ENCODE measurements around the gene NAP1L4. TPM values are rescaled to one million over a fixed set of nuclear protein-coding genes. Genes with fewer than 3 reads are reported as not detected.
A peak's percentile ranks its signal among the peaks of the same experiment; 100 is the strongest.

NAP1L4 gene
- total RNA-seq, 1 experiment from 2014 or later, result 140 TPM

- peak overlapping the region; percentile 81 for H3K27ac Mint-ChIP-seq (ENCODE audit: unreplicated experiment)
- H3K9me3 Mint-ChIP-seq (ENCODE audit: low read depth, unreplicated experiment), result no peaks in the 10 kb centered on the region
- no TSS peak for BruUV-seq (replicated peaks)
Measured at GRCh38 chr11:2912498-2912897, 79.6 kb downstream of the NAP1L4 start.

GRCh38 chr11:2911785-2912391, 80.2 kb downstream of the NAP1L4 start:
- BruUV-seq (replicated peaks), result no TSS peak
- Mint-ChIP-seq H3K9me3 (ENCODE audit: low read depth, unreplicated experiment) (no peaks in the 10 kb centered on the region), H3K36me3 (ENCODE audit: insufficient read depth, unreplicated experiment) (peaks cover 32% of the 10 kb centered on the region), H3K27me3 (ENCODE audit: unreplicated experiment) (no peaks in the 10 kb centered on the region), H3K4me3 (ENCODE audit: low read depth, unreplicated experiment) (peak overlapping the region; percentile 56), H3K4me1 (ENCODE audit: low read depth, unreplicated experiment) (peaks cover 44% of the 10 kb centered on the region), H3K27ac (ENCODE audit: unreplicated experiment) (peak overlapping the region; percentile 81)
- TF ChIP-seq CTCF (IDR thresholded peaks at IDR 0.05; ENCODE audit: unreplicated experiment), result no peak
- intact Hi-C loops (cut with micrococcal nuclease; ENCODE audit: unreplicated experiment), result loop anchor here (2.0 kb wide), 1 partner anchor 15 kb away; no protein-coding TSS in a partner anchor
- CTCF ChIA-PET, result interaction anchor here (0.6 to 2.9 kb wide), 6 partner anchors 9 to 275 kb away, joined by 3 to 12 read pairs (median 6); partner anchors contain the start of gene PHLDA2
- peak; percentile 54 for DNase-seq

More at GRCh38 chr11:2912498-2912897, 79.6 kb downstream of the NAP1L4 start:
- no peak for TF ChIP-seq CTCF (IDR thresholded peaks at IDR 0.05; ENCODE audit: unreplicated experiment)
- DNase-seq, result peak; percentile 98
- H3K36me3 Mint-ChIP-seq (ENCODE audit: insufficient read depth, unreplicated experiment), result peaks cover 32% of the 10 kb centered on the region
- intact Hi-C loops (cut with micrococcal nuclease; ENCODE audit: unreplicated experiment), result loop anchor here (2.0 kb wide), 1 partner anchor 14 kb away; no protein-coding TSS in a partner anchor
- no peaks in the 10 kb centered on the region for H3K27me3 Mint-ChIP-seq (ENCODE audit: unreplicated experiment)
- H3K4me3 Mint-ChIP-seq (ENCODE audit: low read depth, unreplicated experiment), result peak overlapping the region; percentile 56
- CTCF ChIA-PET, result interaction anchor here (0.6 to 2.9 kb wide), 6 partner anchors 10 to 37 kb away, joined by 3 to 12 read pairs (median 5); partner anchors contain the start of gene PHLDA2
- H3K4me1 Mint-ChIP-seq (ENCODE audit: low read depth, unreplicated experiment), result peaks cover 44% of the 10 kb centered on the region

- H3K4me3 Mint-ChIP-seq (ENCODE audit: low read depth, unreplicated experiment), result peak overlapping the region; percentile 56
- H3K9me3 Mint-ChIP-seq (ENCODE audit: low read depth, unreplicated experiment), result no peaks in the 10 kb centered on the region
- intact Hi-C loops (cut with micrococcal nuclease; ENCODE audit: unreplicated experiment), result no loop called here
- H3K27ac Mint-ChIP-seq (ENCODE audit: unreplicated experiment), result peak overlapping the region; percentile 81
- DNase-seq, result no peak
- no peaks in the 10 kb centered on the region for H3K27me3 Mint-ChIP-seq (ENCODE audit: unreplicated experiment)
- H3K4me1 Mint-ChIP-seq (ENCODE audit: low read depth, unreplicated experiment), result peaks cover 44% of the 10 kb centered on the region
- no TSS peak for BruUV-seq (replicated peaks)
- CTCF ChIA-PET, result interaction anchor here (1.8 to 2.9 kb wide), 3 partner anchors 8 to 19 kb away, joined by 7 to 12 read pairs (median 11); partner anchors contain the start of gene PHLDA2
- no peak for TF ChIP-seq CTCF (IDR thresholded peaks at IDR 0.05; ENCODE audit: unreplicated experiment)
- H3K36me3 Mint-ChIP-seq (ENCODE audit: insufficient read depth, unreplicated experiment), result peaks cover 32% of the 10 kb centered on the region
Measured at GRCh38 chr11:2911088-2911784, 80.9 kb downstream of the NAP1L4 start.

- TF ChIP-seq CTCF (IDR thresholded peaks at IDR 0.05; ENCODE audit: unreplicated experiment), result no peak
- intact Hi-C loops (cut with micrococcal nuclease; ENCODE audit: unreplicated experiment), result no loop called here
- Mint-ChIP-seq H3K27ac (ENCODE audit: unreplicated experiment) (peak overlapping the region; percentile 81), H3K36me3 (ENCODE audit: insufficient read depth, unreplicated experiment) (peaks cover 32% of the 10 kb centered on the region), H3K4me3 (ENCODE audit: low read depth, unreplicated experiment) (peak overlapping the region; percentile 33), H3K9me3 (ENCODE audit: low read depth, unreplicated experiment) (no peaks in the 10 kb centered on the region), H3K27me3 (ENCODE audit: unreplicated experiment) (no peaks in the 10 kb centered on the region), H3K4me1 (ENCODE audit: low read depth, unreplicated experiment) (peaks cover 49% of the 10 kb centered on the region)
- no TSS peak for BruUV-seq (replicated peaks)
- no peak for DNase-seq
- CTCF ChIA-PET, result interaction anchor here (2.1 kb wide), 1 partner anchor 18 kb away, joined by 11 read pairs; no protein-coding TSS in a partner anchor
Measured at GRCh38 chr11:2910401-2910955, 81.7 kb downstream of the NAP1L4 start.

All from Calu3 (cell line).